Activated CD8-positive, alpha-beta memory T cell treated with anti-CD3 and anti-CD28 coated beads, Interleukin-2, amount 10 ng/mL, durations not matched to agents 7 days and 5 days (primary cell): ENCODE data around the gene AIFM3. TPM values are rescaled to one million over a fixed set of nuclear protein-coding genes. Genes with fewer than 3 reads are reported as not detected.

ENCODE experiments used
- total RNA-seq, 2 experiments: library from RNA; stranded (reverse); gene quantifications; one replicate each; pipeline ENCODE4 v1.2.3, GENCODE V29; 2021

AIFM3 gene
- total RNA-seq, 2 experiments from 2014 or later = 0.66 to 0.67 TPM

Other genes starting within 250 kb of the AIFM3 start
- gene SERPIND1, start 193.1 kb upstream of the AIFM3 start, total RNA-seq = not detected
- gene PI4KA, start 108.4 kb upstream of the AIFM3 start, total RNA-seq = 10 to 100 TPM; 84.5 to 99.6 TPM
- 10 to 100 TPM; 32.3 to 38.5 TPM for gene SNAP29, start 108.2 kb upstream of the AIFM3 start, total RNA-seq
- 10 to 100 TPM; 89.5 to 90.8 TPM for gene CRKL, start 49.8 kb upstream of the AIFM3 start, total RNA-seq
- gene LZTR1, start 15.0 kb downstream of the AIFM3 start, total RNA-seq = 10 to 100 TPM; 69.3 to 78.0 TPM
- 10 to 100 TPM; 25.9 to 28.7 TPM for gene THAP7, start 34.9 kb downstream of the AIFM3 start, total RNA-seq
- under 1 TPM; 0.32 to 0.42 TPM for gene P2RX6, start 47.9 kb downstream of the AIFM3 start, total RNA-seq
- under 1 TPM; 0.16 to 0.53 TPM for gene SLC7A4, start 65.3 kb downstream of the AIFM3 start, total RNA-seq
- gene LRRC74B, start 78.7 kb downstream of the AIFM3 start, total RNA-seq = not detected